WTC11 (cell line): ENCODE results near the gene CREBBP. TPM values are rescaled to one million over a fixed set of nuclear protein-coding genes. Genes with fewer than 3 reads are reported as not detected.

ENCODE experiments used
- ATAC-seq: fragments of 200-7000 bp; cut with Tn5 transposase; 2 replicates; pipeline ENCODE4 v1.10.0; 2021; ENCODE audit warnings: mild to moderate bottlenecking, moderate library complexity
- CTCF ChIA-PET: fragments of 300-600 bp; sonication (Branson Sonifier 250); formaldehyde crosslinking; loops from one replicate; lab custom pipeline; 2021; ENCODE audit warnings: antibody characterized with exemption; lab: Charles Lee
- POLR2A ChIA-PET: fragments of 350-600 bp; sonication (Branson Sonifier 250); formaldehyde crosslinking; loops from one replicate; lab custom pipeline; 2021; ENCODE audit warnings: antibody characterized with exemption; lab: Charles Lee
- DNase-seq: peaks from one replicate; pipeline ENCODE4 v3.0.0; 2021; ENCODE audit warnings: low spot score
- H3K27ac Mint-ChIP-seq: 2 replicates; pipeline ENCODE4 v1.8.0; 2021; ENCODE audit warnings: mixed read lengths
- H3K27me3 Mint-ChIP-seq: 2 replicates; pipeline ENCODE4 v1.8.0; 2021; ENCODE audit warnings: low read depth, mild to moderate bottlenecking, moderate library complexity, mixed read lengths
- H3K36me3 Mint-ChIP-seq: 2 replicates; pipeline ENCODE4 v1.8.0; 2021; ENCODE audit warnings: mixed read lengths
- H3K4me1 Mint-ChIP-seq: 2 replicates; pipeline ENCODE4 v1.8.0; 2022; ENCODE audit warnings: mixed read lengths
- H3K4me3 Mint-ChIP-seq: 2 replicates; pipeline ENCODE4 v1.8.0; 2021; ENCODE audit warnings: mild to moderate bottlenecking, moderate library complexity, mixed read lengths
- H3K9me3 Mint-ChIP-seq: 2 replicates; pipeline ENCODE4 v1.8.0; 2021; ENCODE audit warnings: mixed read lengths
- CREB1 ChIP-seq: sonication (generic); formaldehyde crosslinking; IDR thresholded peaks from 2 replicates; pipeline ENCODE4 v1.8.0; 2023; ENCODE audit warnings: mild to moderate bottlenecking, missing genetic modification reagents
- CTCF ChIP-seq: fragments of 200-600 bp; IDR thresholded peaks from 2 replicates; pipeline ENCODE4 v1.8.0; 2022; ENCODE audit warnings: antibody characterized with exemption
- E2F4 ChIP-seq: sonication (generic); formaldehyde crosslinking; IDR thresholded peaks from 2 replicates; pipeline ENCODE4 v1.8.1; 2022; ENCODE audit warnings: low read depth, mild to moderate bottlenecking, moderate library complexity, missing genetic modification reagents, borderline replicate concordance
- E2F5 ChIP-seq: sonication (generic); formaldehyde crosslinking; IDR thresholded peaks from 2 replicates; pipeline ENCODE4 v1.8.1; 2022; ENCODE audit warnings: mild to moderate bottlenecking, moderate library complexity, missing genetic modification reagents
- ESRRA ChIP-seq: sonication (generic); formaldehyde crosslinking; IDR thresholded peaks from 2 replicates; pipeline ENCODE4 v1.8.1; 2022; ENCODE audit warnings: mild to moderate bottlenecking, missing genetic modification reagents, borderline replicate concordance
- MYBL2 ChIP-seq: sonication (generic); formaldehyde crosslinking; IDR thresholded peaks from 2 replicates; pipeline ENCODE4 v1.8.1; 2023; ENCODE audit warnings: mild to moderate bottlenecking, moderate library complexity, missing genetic modification reagents
- NFE2L1 ChIP-seq: sonication (generic); formaldehyde crosslinking; IDR thresholded peaks from 2 replicates; pipeline ENCODE4 v1.8.1; 2023; ENCODE audit warnings: missing genetic modification reagents
- NR2C2 ChIP-seq: sonication (generic); formaldehyde crosslinking; IDR thresholded peaks from 2 replicates; pipeline ENCODE4 v1.8.0; 2022; ENCODE audit warnings: mild to moderate bottlenecking, missing genetic modification reagents
- PRDM15 ChIP-seq: sonication (generic); formaldehyde crosslinking; IDR thresholded peaks from 2 replicates; pipeline ENCODE4 v1.8.0; 2022; ENCODE audit warnings: missing genetic modification reagents
- PRRX2 ChIP-seq: fragments of 250-450 bp; sonication (Bioruptor Pico); IDR thresholded peaks from 2 replicates; pipeline ENCODE4 v1.8.0; 2021; ENCODE audit warnings: mild to moderate bottlenecking
- SOX15 ChIP-seq: fragments of 250-450 bp; sonication (Bioruptor Pico); IDR thresholded peaks from 2 replicates; pipeline ENCODE4 v1.9.0; 2021; ENCODE audit warnings: mild to moderate bottlenecking
- TCF7 ChIP-seq: sonication (generic); formaldehyde crosslinking; IDR thresholded peaks from 2 replicates; pipeline ENCODE4 v1.8.0; 2022; ENCODE audit warnings: mild to moderate bottlenecking, low read depth, missing genetic modification reagents, moderate library complexity
- TEAD4 ChIP-seq: sonication (generic); formaldehyde crosslinking; IDR thresholded peaks from 2 replicates; pipeline ENCODE4 v1.8.0; 2022; ENCODE audit warnings: mild to moderate bottlenecking, missing genetic modification reagents
- ZBTB21 ChIP-seq: sonication (generic); formaldehyde crosslinking; IDR thresholded peaks from 2 replicates; pipeline ENCODE4 v1.8.1; 2023; ENCODE audit warnings: mild to moderate bottlenecking, missing genetic modification reagents, borderline replicate concordance
- ZNF121 ChIP-seq: sonication (generic); formaldehyde crosslinking; IDR thresholded peaks from 2 replicates; pipeline ENCODE4 v1.8.0; 2023; ENCODE audit warnings: missing genetic modification reagents
- ZNF281 ChIP-seq: sonication (generic); formaldehyde crosslinking; IDR thresholded peaks from 2 replicates; pipeline ENCODE4 v1.8.0; 2023; ENCODE audit warnings: mild to moderate bottlenecking, missing genetic modification reagents
- ZNF671 ChIP-seq: fragments of 250-450 bp; sonication (Bioruptor Pico); IDR thresholded peaks from 2 replicates; pipeline ENCODE4 v1.8.0; 2021; ENCODE audit warnings: mild to moderate bottlenecking
- total RNA-seq: library from RNA; stranded (reverse); gene quantifications from 3 replicates; pipeline ENCODE4 v1.2.3, GENCODE V29; 2021
- TF ChIP-seq, protein P1 (sequence below): fragments of 250-450 bp; sonication (Bioruptor Pico); IDR thresholded peaks from 2 replicates; pipeline ENCODE4 v2.1.2; 2022; ENCODE audit warnings: mild to moderate bottlenecking, moderate library complexity
- TF ChIP-seq, protein P2 (sequence below): sonication (generic); formaldehyde crosslinking; IDR thresholded peaks from 2 replicates; pipeline ENCODE4 v1.8.1; 2023; ENCODE audit warnings: mild to moderate bottlenecking, missing genetic modification reagents
- TF ChIP-seq, protein P3 (sequence below): sonication (generic); formaldehyde crosslinking; IDR thresholded peaks from 2 replicates; pipeline ENCODE4 v1.8.1; 2022; ENCODE audit warnings: mild to moderate bottlenecking, missing genetic modification reagents, moderate library complexity, borderline replicate concordance
- TF ChIP-seq, protein P4 (sequence below): sonication (generic); formaldehyde crosslinking; conservative IDR thresholded peaks from 2 replicates; pipeline ENCODE4 v1.8.1; 2022; ENCODE audit warnings: mild to moderate bottlenecking, missing genetic modification reagents

CREBBP gene
- total RNA-seq, 1 experiment from 2014 or later: 49.6 TPM

GRCh38 chr16:3780570-3780969 lies 99.9 kb downstream of the CREBBP start (continued):
- no peak for TF ChIP-seq ZBTB21 (CRISPR knock-in tag)
- TF ChIP-seq, protein P1, sequence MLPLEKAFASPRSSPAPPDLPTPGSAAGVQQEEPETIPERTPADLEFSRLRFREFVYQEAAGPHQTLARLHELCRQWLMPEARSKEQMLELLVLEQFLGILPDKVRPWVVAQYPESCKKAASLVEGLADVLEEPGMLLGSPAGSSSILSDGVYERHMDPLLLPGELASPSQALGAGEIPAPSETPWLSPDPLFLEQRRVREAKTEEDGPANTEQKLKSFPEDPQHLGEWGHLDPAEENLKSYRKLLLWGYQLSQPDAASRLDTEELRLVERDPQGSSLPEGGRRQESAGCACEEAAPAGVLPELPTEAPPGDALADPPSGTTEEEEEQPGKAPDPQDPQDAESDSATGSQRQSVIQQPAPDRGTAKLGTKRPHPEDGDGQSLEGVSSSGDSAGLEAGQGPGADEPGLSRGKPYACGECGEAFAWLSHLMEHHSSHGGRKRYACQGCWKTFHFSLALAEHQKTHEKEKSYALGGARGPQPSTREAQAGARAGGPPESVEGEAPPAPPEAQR (CRISPR knock-in tag): no peak

DNA sequence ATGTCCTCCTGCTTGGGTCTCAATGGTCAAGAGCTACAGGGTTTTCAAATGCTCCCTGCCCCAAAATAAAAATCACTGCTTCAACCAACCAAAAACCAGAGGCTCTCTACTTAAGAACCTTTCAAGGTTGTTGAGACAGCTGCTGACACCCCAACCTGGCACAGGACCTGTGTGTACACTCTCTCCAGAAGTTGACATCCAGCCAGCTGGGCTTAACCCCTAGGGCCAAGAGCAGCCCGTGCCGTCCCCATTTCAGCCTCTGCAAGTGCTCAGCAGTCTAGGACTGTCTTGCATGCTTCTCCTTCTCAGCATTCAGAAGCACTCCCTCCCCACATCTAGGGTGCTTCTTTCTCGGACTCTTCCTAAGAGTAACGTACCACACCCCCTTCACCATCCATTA lies 104.2 kb downstream of the CREBBP start:
- Mint-ChIP-seq H3K27me3 (no peaks in the 10 kb centered on the region), H3K36me3 (peaks cover 62% of the 10 kb centered on the region), H3K27ac (no peak overlapping the region), H3K4me1 (no peaks in the 10 kb centered on the region), H3K4me3 (no peak overlapping the region), H3K9me3 (no peaks in the 10 kb centered on the region)
- DNase-seq: no peak
- ChIA-PET CTCF (interaction anchor here (0.6 kb wide), 1 partner anchor 851 kb away, joined by 3 read pairs; no protein-coding TSS in a partner anchor), POLR2A (no interaction called here)
- ATAC-seq: no peak
- TF ChIP-seq ZNF121: no peak
- TF ChIP-seq ZBTB21 (CRISPR knock-in tag): no peak
- no peak for TF ChIP-seq CTCF
- no peak for TF ChIP-seq SOX15 (CRISPR knock-in tag)
- no peak for TF ChIP-seq ESRRA (CRISPR knock-in tag)
- TF ChIP-seq TEAD4 (CRISPR knock-in tag): no peak
- TF ChIP-seq ZNF281 (CRISPR knock-in tag): no peak
- TF ChIP-seq MYBL2 (CRISPR knock-in tag): no peak
- TF ChIP-seq, protein P2, sequence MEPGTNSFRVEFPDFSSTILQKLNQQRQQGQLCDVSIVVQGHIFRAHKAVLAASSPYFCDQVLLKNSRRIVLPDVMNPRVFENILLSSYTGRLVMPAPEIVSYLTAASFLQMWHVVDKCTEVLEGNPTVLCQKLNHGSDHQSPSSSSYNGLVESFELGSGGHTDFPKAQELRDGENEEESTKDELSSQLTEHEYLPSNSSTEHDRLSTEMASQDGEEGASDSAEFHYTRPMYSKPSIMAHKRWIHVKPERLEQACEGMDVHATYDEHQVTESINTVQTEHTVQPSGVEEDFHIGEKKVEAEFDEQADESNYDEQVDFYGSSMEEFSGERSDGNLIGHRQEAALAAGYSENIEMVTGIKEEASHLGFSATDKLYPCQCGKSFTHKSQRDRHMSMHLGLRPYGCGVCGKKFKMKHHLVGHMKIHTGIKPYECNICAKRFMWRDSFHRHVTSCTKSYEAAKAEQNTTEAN (CRISPR knock-in tag): no peak
- no peak for TF ChIP-seq NFE2L1 (CRISPR knock-in tag)
- no peak for TF ChIP-seq E2F4 (CRISPR knock-in tag)
- TF ChIP-seq TCF7: no peak
- TF ChIP-seq NR2C2 (CRISPR knock-in tag): no peak
- TF ChIP-seq ZNF671 (CRISPR knock-in tag): no peak
- TF ChIP-seq, protein P3, sequence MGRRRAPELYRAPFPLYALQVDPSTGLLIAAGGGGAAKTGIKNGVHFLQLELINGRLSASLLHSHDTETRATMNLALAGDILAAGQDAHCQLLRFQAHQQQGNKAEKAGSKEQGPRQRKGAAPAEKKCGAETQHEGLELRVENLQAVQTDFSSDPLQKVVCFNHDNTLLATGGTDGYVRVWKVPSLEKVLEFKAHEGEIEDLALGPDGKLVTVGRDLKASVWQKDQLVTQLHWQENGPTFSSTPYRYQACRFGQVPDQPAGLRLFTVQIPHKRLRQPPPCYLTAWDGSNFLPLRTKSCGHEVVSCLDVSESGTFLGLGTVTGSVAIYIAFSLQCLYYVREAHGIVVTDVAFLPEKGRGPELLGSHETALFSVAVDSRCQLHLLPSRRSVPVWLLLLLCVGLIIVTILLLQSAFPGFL (CRISPR knock-in tag): no peak
- no peak for TF ChIP-seq CREB1 (CRISPR knock-in tag)
- no peak for TF ChIP-seq E2F5 (CRISPR knock-in tag)
- TF ChIP-seq PRDM15: no peak
- no peak for TF ChIP-seq PRRX2 (CRISPR knock-in tag)
- TF ChIP-seq, protein P4, sequence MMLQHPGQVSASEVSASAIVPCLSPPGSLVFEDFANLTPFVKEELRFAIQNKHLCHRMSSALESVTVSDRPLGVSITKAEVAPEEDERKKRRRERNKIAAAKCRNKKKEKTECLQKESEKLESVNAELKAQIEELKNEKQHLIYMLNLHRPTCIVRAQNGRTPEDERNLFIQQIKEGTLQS (CRISPR knock-in tag): no peak
